ENCODE results near the gene SF3B2.

SF3B2 gene

DNA sequence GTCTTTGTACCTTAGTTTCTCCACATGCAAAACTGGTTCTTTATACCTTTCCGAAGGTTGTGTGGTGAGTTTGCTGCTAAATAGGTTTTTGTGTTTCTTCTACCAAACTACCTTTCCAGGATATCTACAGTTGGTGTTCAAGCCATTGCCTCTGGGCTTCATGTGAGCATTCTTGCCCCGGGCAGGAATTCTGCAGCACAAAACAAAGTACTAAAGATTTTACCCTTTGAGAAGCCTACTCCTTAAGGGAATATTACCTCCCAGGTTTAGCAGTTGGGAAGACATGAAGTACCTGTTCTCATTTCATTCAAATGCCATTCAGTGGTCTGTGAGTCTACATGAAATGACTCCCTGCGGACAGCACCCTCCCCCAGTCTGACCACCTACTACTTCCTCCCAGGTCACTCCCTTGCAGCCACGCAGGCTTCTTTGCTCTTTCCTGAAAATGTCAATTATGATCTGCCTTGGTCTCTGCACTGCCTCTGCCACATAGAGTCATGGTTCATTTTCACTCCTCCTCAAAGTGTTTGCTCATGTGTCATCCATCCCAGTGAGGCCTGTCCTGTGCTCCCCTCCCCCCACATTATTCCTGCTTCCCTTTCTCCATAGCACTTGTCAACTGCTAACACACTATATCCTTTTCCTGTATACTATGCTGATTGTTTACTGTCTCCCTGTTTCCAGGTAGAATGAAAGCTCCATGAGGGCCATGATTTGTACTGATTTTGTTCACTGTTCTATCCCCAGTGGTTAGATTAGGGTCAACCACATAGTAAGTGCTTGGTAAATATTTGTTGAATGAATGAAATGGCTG, 54.8 kb downstream of the SF3B2 start:
- in situ Hi-C loops (cut with HindIII; ENCODE audit: low sequenced_read_pairs), result no loop called here

GRCh38 chr11:66107600-66108510, 55.7 kb downstream of the SF3B2 start:
- in situ Hi-C loops (cut with HindIII; ENCODE audit: low sequenced_read_pairs), result no loop called here

- in situ Hi-C loops (cut with HindIII; ENCODE audit: low sequenced_read_pairs), result no loop called here
Measured at GRCh38 chr11:66109294-66109693, 57.1 kb downstream of the SF3B2 start.

GRCh38 chr11:66111158-66111557, 59.0 kb downstream of the SF3B2 start:
- in situ Hi-C loops (cut with HindIII; ENCODE audit: low sequenced_read_pairs), result no loop called here

GRCh38 chr11:66112041-66112491, 59.9 kb downstream of the SF3B2 start:
- in situ Hi-C loops (cut with HindIII; ENCODE audit: low sequenced_read_pairs), result no loop called here

- in situ Hi-C loops (cut with HindIII; ENCODE audit: low sequenced_read_pairs), result no loop called here
Measured at GRCh38 chr11:66112601-66113499, 60.7 kb downstream of the SF3B2 start.

- in situ Hi-C loops (cut with HindIII; ENCODE audit: low sequenced_read_pairs), result loop anchor here (5.0 kb wide), 1 partner anchor 33 kb away; no protein-coding TSS in a partner anchor
Measured at GRCh38 chr11:66114957-66115356, 62.8 kb downstream of the SF3B2 start.

DNA sequence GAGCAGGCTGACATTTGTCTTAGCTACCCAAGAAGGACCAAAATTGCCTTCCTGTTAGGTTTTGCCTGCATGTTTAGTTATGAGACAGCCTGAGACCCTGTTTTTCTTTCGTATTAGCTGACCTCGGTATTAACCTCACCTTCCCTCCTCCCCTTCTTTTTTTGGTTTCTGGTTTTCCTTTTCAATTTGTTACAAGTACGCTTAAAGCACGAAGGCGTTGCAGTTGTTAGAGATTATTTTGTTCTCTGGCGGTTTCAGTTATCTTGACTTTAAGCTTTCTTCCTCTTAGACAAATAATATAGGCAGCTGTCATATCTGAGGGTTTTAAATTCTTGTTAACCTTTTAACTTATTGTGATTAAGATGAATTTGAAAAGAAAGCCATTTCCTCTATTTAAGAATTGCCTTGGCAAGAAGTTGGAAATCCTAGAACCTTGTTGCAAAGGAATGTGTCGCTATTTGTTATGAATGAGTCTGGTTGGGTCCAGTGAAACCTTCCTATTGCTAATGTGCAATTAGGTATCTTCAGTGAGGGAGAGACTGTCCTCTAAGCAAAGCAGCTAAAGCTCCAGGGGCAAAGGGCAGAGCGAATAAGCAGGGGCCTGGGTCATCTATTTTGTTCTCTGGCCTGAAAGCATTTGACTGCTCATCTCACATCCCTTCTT, 63.6 kb downstream of the SF3B2 start:
- in situ Hi-C loops (cut with HindIII; ENCODE audit: low sequenced_read_pairs), result loop anchor here (5.0 kb wide), 1 partner anchor 33 kb away; no protein-coding TSS in a partner anchor

DNA sequence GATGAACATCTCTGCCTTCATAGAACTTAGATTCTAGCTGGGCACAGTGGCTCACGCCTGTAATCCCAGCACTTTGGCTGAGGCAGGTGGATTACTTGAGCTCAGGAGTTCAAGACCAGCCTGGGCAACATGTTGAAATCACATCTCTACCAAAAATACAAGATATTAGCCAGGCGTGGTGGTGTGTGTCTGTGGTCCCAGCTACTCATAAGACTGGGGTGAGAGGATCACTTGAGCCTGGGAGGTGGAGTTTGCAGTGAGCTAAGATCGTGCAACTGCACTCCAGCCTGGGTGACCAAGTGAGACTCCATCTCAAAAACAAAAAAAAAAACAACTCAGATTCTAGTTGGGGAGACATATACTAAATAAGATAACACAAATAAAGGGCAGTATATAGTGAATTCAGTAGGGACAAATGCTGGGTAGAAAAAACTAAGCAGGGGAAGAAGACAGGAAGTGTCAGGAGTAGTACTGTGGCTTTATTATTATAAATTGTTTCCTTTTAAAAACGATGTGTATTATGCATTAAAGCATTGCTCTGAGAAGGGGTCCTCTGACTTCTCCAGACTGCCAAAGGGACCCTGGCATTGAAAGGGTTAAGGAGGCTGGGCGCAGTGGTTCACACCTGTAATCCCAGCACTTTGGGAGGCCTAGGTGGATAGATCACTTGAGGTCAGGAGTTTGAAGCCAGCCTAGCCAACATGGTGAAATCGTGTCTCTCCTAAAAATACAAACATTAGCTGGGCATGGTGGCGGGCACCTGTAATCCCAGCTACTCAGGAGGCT, 64.6 kb downstream of the SF3B2 start:
- in situ Hi-C loops (cut with HindIII; ENCODE audit: low sequenced_read_pairs), result loop anchor here (5.0 kb wide), 1 partner anchor 34 kb away; no protein-coding TSS in a partner anchor

GRCh38 chr11:66118847-66119246, 66.7 kb downstream of the SF3B2 start:
- in situ Hi-C loops (cut with HindIII; ENCODE audit: low sequenced_read_pairs), result loop anchor here (5.0 kb wide), 1 partner anchor 37 kb away; no protein-coding TSS in a partner anchor

All from DLD1 (cell line).